GM23338 (cell line): Measurements from ENCODE around the gene CYP19A1. TPM values are rescaled to one million over a fixed set of nuclear protein-coding genes. Genes with fewer than 3 reads are reported as not detected.

Experiments used
- ATAC-seq: fragments of 200-7000 bp; cut with Tn5 transposase; 3 replicates; pipeline ENCODE4 v1.9.1; 2020
- DNase-seq: peaks from one replicate; pipeline ENCODE4 v3.0.0-alpha.2; 2015; ENCODE audit warnings: low spot score
- H2AFZ ChIP-seq: fragments of 200-600 bp; sonication (generic); 2 replicates; pipeline ENCODE4 v1.8.0; 2016; ENCODE audit warnings: antibody characterized with exemption, mild to moderate bottlenecking, moderate library complexity
- H3F3A ChIP-seq: fragments of 200-600 bp; sonication (generic); replicated peaks from 2 replicates; pipeline ENCODE4 v1.8.0; 2017; ENCODE audit warnings: antibody characterized with exemption, mixed run types, low read depth
- H3K27ac ChIP-seq: fragments of 200-600 bp; sonication (generic); 2 replicates; pipeline ENCODE4 v1.6.1; 2016; ENCODE audit warnings: low read depth
- H3K27me3 ChIP-seq: fragments of 200-600 bp; sonication (generic); 2 replicates; pipeline ENCODE4 v1.8.0; 2016; ENCODE audit warnings: mild to moderate bottlenecking, mixed run types, moderate library complexity; ENCODE audit not compliant: insufficient read depth
- H3K36me3 ChIP-seq: fragments of 200-600 bp; sonication (generic); 2 replicates; pipeline ENCODE4 v1.8.0; 2016; ENCODE audit warnings: mild to moderate bottlenecking; ENCODE audit not compliant: insufficient read depth
- H3K4me1 ChIP-seq: fragments of 200-600 bp; sonication (generic); 2 replicates; pipeline ENCODE4 v1.8.0; 2016; ENCODE audit warnings: mild to moderate bottlenecking, moderate library complexity; ENCODE audit not compliant: insufficient read depth
- H3K4me2 ChIP-seq: fragments of 200-600 bp; sonication (generic); 2 replicates; pipeline ENCODE4 v1.7.1; 2017; ENCODE audit warnings: mixed run types
- H3K4me3 ChIP-seq: fragments of 200-600 bp; sonication (generic); 2 replicates; pipeline ENCODE4 v1.6.1; 2016; ENCODE audit warnings: mixed run types
- H3K79me2 ChIP-seq: fragments of 200-600 bp; sonication (generic); replicated peaks from 2 replicates; pipeline ENCODE4 v1.8.0; 2017; ENCODE audit warnings: mild to moderate bottlenecking; ENCODE audit not compliant: insufficient read depth
- H3K9me2 ChIP-seq: fragments of 200-600 bp; sonication (generic); 2 replicates; pipeline ENCODE4 v1.8.0; 2017; ENCODE audit not compliant: insufficient read depth
- H4K20me1 ChIP-seq: fragments of 200-600 bp; sonication (generic); replicated peaks from 2 replicates; pipeline ENCODE4 v1.8.0; 2017; ENCODE audit warnings: mild to moderate bottlenecking; ENCODE audit not compliant: insufficient read depth
- H3K27ac Mint-ChIP-seq: 2 replicates; pipeline ENCODE4 v1.8.0; 2020; ENCODE audit warnings: inconsistent platforms, mild to moderate bottlenecking, moderate library complexity, mixed read lengths
- H3K27me3 Mint-ChIP-seq: 3 replicates; pipeline ENCODE4 v1.8.0; 2022; ENCODE audit warnings: low read depth, mild to moderate bottlenecking, moderate library complexity, mixed read lengths, inconsistent platforms; ENCODE audit not compliant: insufficient read depth, poor library complexity
- H3K36me3 Mint-ChIP-seq: 3 replicates; pipeline ENCODE4 v1.8.0; 2021; ENCODE audit warnings: low read depth, mild to moderate bottlenecking, inconsistent platforms, moderate library complexity, mixed read lengths
- H3K4me1 Mint-ChIP-seq: 3 replicates; pipeline ENCODE4 v1.8.0; 2020; ENCODE audit warnings: mild to moderate bottlenecking, inconsistent platforms, mixed read lengths
- H3K4me3 Mint-ChIP-seq: 3 replicates; pipeline ENCODE4 v1.8.0; 2021; ENCODE audit warnings: moderate library complexity, mild to moderate bottlenecking, inconsistent platforms, mixed read lengths
- H3K9me3 Mint-ChIP-seq: 3 replicates; pipeline ENCODE4 v1.8.0; 2020; ENCODE audit warnings: moderate library complexity, mild to moderate bottlenecking, inconsistent platforms, mixed read lengths
- EZH2phosphoT487 ChIP-seq: fragments of 200-600 bp; sonication (generic); IDR thresholded peaks from one replicate; pipeline ENCODE4 v1.8.1; 2018; ENCODE audit warnings: antibody characterized with exemption; ENCODE audit not compliant: unreplicated experiment
- JUNB ChIP-seq: IDR thresholded peaks from one replicate; pipeline ENCODE4 v1.6.1; 2016; ENCODE audit warnings: antibody characterized with exemption; ENCODE audit not compliant: unreplicated experiment
- NANOG ChIP-seq: IDR thresholded peaks from 2 replicates; pipeline ENCODE4 v1.6.1; 2016; ENCODE audit warnings: antibody characterized with exemption, borderline replicate concordance
- POLR2AphosphoS5 ChIP-seq: IDR thresholded peaks from 2 replicates; pipeline ENCODE4 v1.6.1; 2016; ENCODE audit warnings: antibody characterized with exemption, low read depth
- polyA plus RNA-seq: library from polyadenylated mRNA; unstranded; fragments of >200 nt; fragmentation: Nextera tagmentation; extraction: Ambion mirVana; gene quantifications from 2 replicates; pipeline ENCODE4 v1.2.1, GENCODE V29; 2016
- total RNA-seq: library from RNA; depleted of rRNA; stranded (reverse); fragments of >200 nt; shearing (Covaris generic); gene quantifications from 2 replicates; pipeline ENCODE4 v1.2.3, GENCODE V29; 2014
- TF ChIP-seq, protein P1 (sequence below): fragments of 250-450 bp; sonication (Bioruptor Pico); IDR thresholded peaks from 2 replicates; pipeline ENCODE4 v1.5.0; 2020; ENCODE audit warnings: mild to moderate bottlenecking, moderate library complexity

The CYP19A1 gene
- total and polyA plus RNA-seq, 2 experiments from 2014 or later, result 0.42 TPM; not detected in 1

- Histone ChIP-seq H3K27ac (no peak overlapping the region), H3F3A (no peaks in the 10 kb centered on the region), H3K4me2 (no peak overlapping the region), H3K9me2 (peaks cover 3% of the 10 kb centered on the region; the same call in 1 of the 2 replicates), H3K4me1 (peaks cover 16% of the 10 kb centered on the region), H3K79me2 (no peaks in the 10 kb centered on the region), H3K36me3 (no peaks in the 10 kb centered on the region), H3K4me3 (no peak overlapping the region), H3K27me3 (no peaks in the 10 kb centered on the region), H2AFZ (no peak overlapping the region), H4K20me1 (no peaks in the 10 kb centered on the region; the same call in 1 of the 2 replicates)
- no peak overlapping the region for H3K4me3 Mint-ChIP-seq
- TF ChIP-seq POLR2AphosphoS5, result no peak
- TF ChIP-seq EZH2phosphoT487, result no peak
- TF ChIP-seq, protein P1, sequence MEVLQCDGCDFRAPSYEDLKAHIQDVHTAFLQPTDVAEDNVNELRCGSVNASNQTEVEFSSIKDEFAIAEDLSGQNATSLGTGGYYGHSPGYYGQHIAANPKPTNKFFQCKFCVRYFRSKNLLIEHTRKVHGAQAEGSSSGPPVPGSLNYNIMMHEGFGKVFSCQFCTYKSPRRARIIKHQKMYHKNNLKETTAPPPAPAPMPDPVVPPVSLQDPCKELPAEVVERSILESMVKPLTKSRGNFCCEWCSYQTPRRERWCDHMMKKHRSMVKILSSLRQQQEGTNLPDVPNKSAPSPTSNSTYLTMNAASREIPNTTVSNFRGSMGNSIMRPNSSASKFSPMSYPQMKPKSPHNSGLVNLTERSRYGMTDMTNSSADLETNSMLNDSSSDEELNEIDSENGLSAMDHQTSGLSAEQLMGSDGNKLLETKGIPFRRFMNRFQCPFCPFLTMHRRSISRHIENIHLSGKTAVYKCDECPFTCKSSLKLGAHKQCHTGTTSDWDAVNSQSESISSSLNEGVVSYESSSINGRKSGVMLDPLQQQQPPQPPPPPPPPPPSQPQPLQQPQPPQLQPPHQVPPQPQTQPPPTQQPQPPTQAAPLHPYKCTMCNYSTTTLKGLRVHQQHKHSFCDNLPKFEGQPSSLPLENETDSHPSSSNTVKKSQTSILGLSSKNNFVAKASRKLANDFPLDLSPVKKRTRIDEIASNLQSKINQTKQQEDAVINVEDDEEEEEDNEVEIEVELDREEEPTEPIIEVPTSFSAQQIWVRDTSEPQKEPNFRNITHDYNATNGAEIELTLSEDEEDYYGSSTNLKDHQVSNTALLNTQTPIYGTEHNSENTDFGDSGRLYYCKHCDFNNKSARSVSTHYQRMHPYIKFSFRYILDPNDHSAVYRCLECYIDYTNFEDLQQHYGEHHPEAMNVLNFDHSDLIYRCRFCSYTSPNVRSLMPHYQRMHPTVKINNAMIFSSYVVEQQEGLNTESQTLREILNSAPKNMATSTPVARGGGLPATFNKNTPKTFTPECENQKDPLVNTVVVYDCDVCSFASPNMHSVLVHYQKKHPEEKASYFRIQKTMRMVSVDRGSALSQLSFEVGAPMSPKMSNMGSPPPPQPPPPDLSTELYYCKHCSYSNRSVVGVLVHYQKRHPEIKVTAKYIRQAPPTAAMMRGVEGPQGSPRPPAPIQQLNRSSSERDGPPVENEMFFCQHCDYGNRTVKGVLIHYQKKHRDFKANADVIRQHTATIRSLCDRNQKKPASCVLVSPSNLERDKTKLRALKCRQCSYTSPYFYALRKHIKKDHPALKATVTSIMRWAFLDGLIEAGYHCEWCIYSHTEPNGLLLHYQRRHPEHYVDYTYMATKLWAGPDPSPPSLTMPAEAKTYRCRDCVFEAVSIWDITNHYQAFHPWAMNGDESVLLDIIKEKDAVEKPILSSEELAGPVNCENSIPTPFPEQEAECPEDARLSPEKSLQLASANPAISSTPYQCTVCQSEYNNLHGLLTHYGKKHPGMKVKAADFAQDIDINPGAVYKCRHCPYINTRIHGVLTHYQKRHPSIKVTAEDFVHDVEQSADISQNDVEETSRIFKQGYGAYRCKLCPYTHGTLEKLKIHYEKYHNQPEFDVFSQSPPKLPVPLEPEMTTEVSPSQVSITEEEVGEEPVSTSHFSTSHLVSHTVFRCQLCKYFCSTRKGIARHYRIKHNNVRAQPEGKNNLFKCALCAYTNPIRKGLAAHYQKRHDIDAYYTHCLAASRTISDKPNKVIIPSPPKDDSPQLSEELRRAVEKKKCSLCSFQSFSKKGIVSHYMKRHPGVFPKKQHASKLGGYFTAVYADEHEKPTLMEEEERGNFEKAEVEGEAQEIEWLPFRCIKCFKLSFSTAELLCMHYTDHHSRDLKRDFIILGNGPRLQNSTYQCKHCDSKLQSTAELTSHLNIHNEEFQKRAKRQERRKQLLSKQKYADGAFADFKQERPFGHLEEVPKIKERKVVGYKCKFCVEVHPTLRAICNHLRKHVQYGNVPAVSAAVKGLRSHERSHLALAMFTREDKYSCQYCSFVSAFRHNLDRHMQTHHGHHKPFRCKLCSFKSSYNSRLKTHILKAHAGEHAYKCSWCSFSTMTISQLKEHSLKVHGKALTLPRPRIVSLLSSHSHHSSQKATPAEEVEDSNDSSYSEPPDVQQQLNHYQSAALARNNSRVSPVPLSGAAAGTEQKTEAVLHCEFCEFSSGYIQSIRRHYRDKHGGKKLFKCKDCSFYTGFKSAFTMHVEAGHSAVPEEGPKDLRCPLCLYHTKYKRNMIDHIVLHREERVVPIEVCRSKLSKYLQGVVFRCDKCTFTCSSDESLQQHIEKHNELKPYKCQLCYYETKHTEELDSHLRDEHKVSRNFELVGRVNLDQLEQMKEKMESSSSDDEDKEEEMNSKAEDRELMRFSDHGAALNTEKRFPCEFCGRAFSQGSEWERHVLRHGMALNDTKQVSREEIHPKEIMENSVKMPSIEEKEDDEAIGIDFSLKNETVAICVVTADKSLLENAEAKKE (CRISPR knock-in tag), result no peak
- TF ChIP-seq JUNB, result no peak
- no peak overlapping the region for H3K27ac Mint-ChIP-seq
- H3K9me3 Mint-ChIP-seq, result no peaks in the 10 kb centered on the region
- H3K27me3 Mint-ChIP-seq, result peaks cover 5% of the 10 kb centered on the region
- no peak for DNase-seq
- no peaks in the 10 kb centered on the region for H3K36me3 Mint-ChIP-seq
- H3K4me1 Mint-ChIP-seq, result peaks cover 26% of the 10 kb centered on the region
- no peak for ATAC-seq
Measured at GRCh38 chr15:51244423-51244869, 94.0 kb downstream of the CYP19A1 start.

DNA sequence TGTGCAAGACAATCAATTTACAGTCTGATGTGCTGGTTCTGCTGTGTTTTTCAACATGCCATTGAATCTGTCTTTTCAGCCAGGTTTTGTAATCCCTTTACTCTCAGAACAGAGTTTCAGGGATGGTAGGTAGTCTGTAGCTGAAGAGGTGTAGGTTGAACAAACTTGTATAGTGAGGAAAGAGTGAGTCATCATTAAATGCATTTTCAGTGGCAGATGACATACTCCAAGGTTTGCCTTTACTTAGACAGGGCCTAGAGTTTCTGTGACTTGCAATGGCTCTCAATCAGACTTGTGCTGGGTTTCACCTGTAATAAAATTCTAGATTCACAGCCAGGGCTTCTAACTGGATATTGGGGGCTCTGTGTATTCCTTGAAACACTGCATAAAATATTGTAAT lies 94.6 kb downstream of the CYP19A1 start:
- Histone ChIP-seq H4K20me1 (no peaks in the 10 kb centered on the region; the same call in 1 of the 2 replicates), H3K36me3 (no peaks in the 10 kb centered on the region), H3K4me3 (no peak overlapping the region), H3K27ac (no peak overlapping the region), H2AFZ (no peak overlapping the region), H3K27me3 (no peaks in the 10 kb centered on the region), H3K79me2 (no peaks in the 10 kb centered on the region), H3K4me2 (no peak overlapping the region), H3F3A (no peaks in the 10 kb centered on the region), H3K4me1 (peaks cover 16% of the 10 kb centered on the region), H3K9me2 (peaks cover 3% of the 10 kb centered on the region; the same call in 1 of the 2 replicates)
- H3K27me3 Mint-ChIP-seq, result peaks cover 5% of the 10 kb centered on the region
- no peak overlapping the region for H3K27ac Mint-ChIP-seq
- no peak for DNase-seq
- no peak overlapping the region for H3K4me3 Mint-ChIP-seq
- H3K4me1 Mint-ChIP-seq, result peaks cover 29% of the 10 kb centered on the region
- no peak for ATAC-seq
- H3K9me3 Mint-ChIP-seq, result no peaks in the 10 kb centered on the region
- no peaks in the 10 kb centered on the region for H3K36me3 Mint-ChIP-seq
- TF ChIP-seq NANOG, result no peak
- TF ChIP-seq, protein P1 (CRISPR knock-in tag), result no peak
